Neural crest cell (in vitro differentiated cells): ENCODE results near the gene CXCR6. TPM values are rescaled to one million over a fixed set of nuclear protein-coding genes. Genes with fewer than 3 reads are reported as not detected.

Source experiments
- DNase-seq: peaks from one replicate; pipeline ENCODE4 v3.0.0; 2021; ENCODE audit warnings: low read depth, mixed read lengths, low spot score
- H3K27ac Mint-ChIP-seq: one replicate; pipeline ENCODE4 v1.8.0; 2021; ENCODE audit warnings: mild to moderate bottlenecking, mixed read lengths; ENCODE audit not compliant: unreplicated experiment
- H3K27me3 Mint-ChIP-seq: 2 replicates; pipeline ENCODE4 v1.8.0; 2021; ENCODE audit warnings: low read depth, mild to moderate bottlenecking, mixed read lengths
- H3K36me3 Mint-ChIP-seq: 2 replicates; pipeline ENCODE4 v1.8.0; 2021; ENCODE audit warnings: low read depth, mild to moderate bottlenecking, mixed read lengths
- H3K4me1 Mint-ChIP-seq: 2 replicates; pipeline ENCODE4 v1.8.0; 2021; ENCODE audit warnings: mixed read lengths
- H3K4me3 Mint-ChIP-seq: one replicate; pipeline ENCODE4 v1.8.0; 2021; ENCODE audit warnings: mild to moderate bottlenecking, mixed read lengths
- H3K9me3 Mint-ChIP-seq: 2 replicates; pipeline ENCODE4 v1.8.0; 2021; ENCODE audit warnings: mixed read lengths
- CTCF ChIP-seq: fragments of 200-600 bp; sonication (generic); conservative IDR thresholded peaks from 2 replicates; pipeline ENCODE4 v1.5.0; 2021; ENCODE audit warnings: antibody characterized with exemption, mild to moderate bottlenecking
- total RNA-seq: library from RNA; stranded (reverse); gene quantifications from 2 replicates; pipeline ENCODE4 v1.2.1, GENCODE V29; 2021

Gene CXCR6
- total RNA-seq, 1 donor from 2014 or later = not detected

- no peaks in the 10 kb centered on the region for H3K4me1 Mint-ChIP-seq
- peaks cover 2% of the 10 kb centered on the region for H3K36me3 Mint-ChIP-seq
- no peak for TF ChIP-seq CTCF
- no peak for DNase-seq
- H3K9me3 Mint-ChIP-seq = no peaks in the 10 kb centered on the region
- H3K27ac Mint-ChIP-seq = no peak overlapping the region
- no peaks in the 10 kb centered on the region for H3K27me3 Mint-ChIP-seq
- no peak overlapping the region for H3K4me3 Mint-ChIP-seq
These were observed 26.7 kb downstream of the CXCR6 start for GRCh38 chr3:45969953-45970352.

GRCh38 chr3:45972534-45973402 lies 29.5 kb downstream of the CXCR6 start:
- no peak overlapping the region for H3K27ac Mint-ChIP-seq
- no peak overlapping the region for H3K4me3 Mint-ChIP-seq
- peaks cover 2% of the 10 kb centered on the region for H3K36me3 Mint-ChIP-seq
- no peaks in the 10 kb centered on the region for H3K9me3 Mint-ChIP-seq
- TF ChIP-seq CTCF = no peak
- H3K4me1 Mint-ChIP-seq = no peaks in the 10 kb centered on the region
- no peak for DNase-seq
- H3K27me3 Mint-ChIP-seq = no peaks in the 10 kb centered on the region

DNA sequence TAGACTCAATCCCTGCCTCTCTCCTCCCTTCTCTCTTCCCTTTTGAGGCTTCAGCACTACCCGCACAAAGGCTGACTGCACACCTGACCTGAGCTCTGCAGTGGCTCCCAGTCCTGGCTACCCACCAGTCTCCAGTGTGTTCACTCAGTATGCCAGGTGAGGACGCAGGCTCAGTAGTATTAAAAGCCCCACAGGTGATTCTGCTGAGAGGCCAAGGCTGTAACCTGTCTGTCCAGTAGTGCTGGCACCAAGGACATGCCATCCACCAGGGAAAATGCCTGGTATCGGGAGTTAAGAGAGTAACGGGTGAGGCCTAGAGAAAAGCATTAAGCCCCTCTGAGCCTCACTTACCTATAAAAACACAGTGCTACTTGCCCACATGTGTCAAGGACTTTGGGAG lies 31.4 kb downstream of the CXCR6 start:
- H3K36me3 Mint-ChIP-seq = peaks cover 7% of the 10 kb centered on the region
- no peak overlapping the region for H3K27ac Mint-ChIP-seq
- no peaks in the 10 kb centered on the region for H3K4me1 Mint-ChIP-seq
- no peaks in the 10 kb centered on the region for H3K9me3 Mint-ChIP-seq
- no peak for DNase-seq
- no peak for TF ChIP-seq CTCF
- no peak overlapping the region for H3K4me3 Mint-ChIP-seq
- no peaks in the 10 kb centered on the region for H3K27me3 Mint-ChIP-seq

DNA sequence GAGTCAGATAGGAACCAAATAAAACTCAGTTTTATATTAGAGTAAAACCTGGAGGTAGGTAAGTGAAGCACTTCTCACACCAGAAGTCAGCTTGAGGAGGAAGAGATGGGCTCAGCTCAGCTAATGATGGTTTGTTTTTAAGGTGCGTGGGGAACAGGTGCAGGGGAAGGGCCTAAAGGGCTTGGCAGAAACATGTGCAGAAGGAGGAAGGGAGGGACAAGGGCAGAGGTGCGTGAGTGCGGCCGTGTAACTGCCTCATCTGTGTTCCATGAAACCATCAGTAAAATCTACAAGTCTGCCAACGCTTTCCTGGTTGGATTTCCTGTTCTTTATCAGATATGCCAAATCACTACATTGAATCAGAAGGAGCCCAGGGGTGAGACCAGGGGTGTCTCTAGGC lies 32.4 kb downstream of the CXCR6 start:
- no peak overlapping the region for H3K4me3 Mint-ChIP-seq
- H3K9me3 Mint-ChIP-seq = no peaks in the 10 kb centered on the region
- H3K27ac Mint-ChIP-seq = no peak overlapping the region
- TF ChIP-seq CTCF = no peak
- no peaks in the 10 kb centered on the region for H3K4me1 Mint-ChIP-seq
- peaks cover 7% of the 10 kb centered on the region for H3K36me3 Mint-ChIP-seq
- DNase-seq = no peak
- H3K27me3 Mint-ChIP-seq = no peaks in the 10 kb centered on the region

- H3K4me3 Mint-ChIP-seq = no peak overlapping the region
- H3K36me3 Mint-ChIP-seq = peaks cover 7% of the 10 kb centered on the region
- no peaks in the 10 kb centered on the region for H3K27me3 Mint-ChIP-seq
- H3K27ac Mint-ChIP-seq = no peak overlapping the region
- no peak for TF ChIP-seq CTCF
- no peaks in the 10 kb centered on the region for H3K4me1 Mint-ChIP-seq
- DNase-seq = no peak
- H3K9me3 Mint-ChIP-seq = no peaks in the 10 kb centered on the region
These were observed 33.2 kb downstream of the CXCR6 start for GRCh38 chr3:45976191-45977091.
